ENCODE results near the gene CLNK.

DNA sequence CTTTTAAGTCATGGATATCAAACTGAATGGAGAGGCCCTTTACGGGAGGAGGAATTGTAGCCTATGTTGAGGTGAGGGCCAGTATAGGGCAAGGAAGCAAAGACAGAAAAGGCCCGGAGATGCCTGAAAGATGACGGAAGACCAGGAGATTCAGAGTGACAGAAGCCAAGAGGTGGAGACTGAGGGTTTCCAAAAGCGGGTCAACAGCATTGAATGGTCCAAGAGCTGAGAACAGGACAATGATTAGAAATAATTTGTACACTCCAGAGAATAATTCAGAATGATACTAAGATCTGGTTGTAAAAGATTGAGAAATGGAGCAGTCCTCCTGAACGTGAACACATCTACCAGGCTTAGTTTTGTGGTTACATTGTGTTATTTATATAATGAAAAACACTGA, 181.9 kb downstream of the CLNK start:
- TF ChIP-seq, protein P1, sequence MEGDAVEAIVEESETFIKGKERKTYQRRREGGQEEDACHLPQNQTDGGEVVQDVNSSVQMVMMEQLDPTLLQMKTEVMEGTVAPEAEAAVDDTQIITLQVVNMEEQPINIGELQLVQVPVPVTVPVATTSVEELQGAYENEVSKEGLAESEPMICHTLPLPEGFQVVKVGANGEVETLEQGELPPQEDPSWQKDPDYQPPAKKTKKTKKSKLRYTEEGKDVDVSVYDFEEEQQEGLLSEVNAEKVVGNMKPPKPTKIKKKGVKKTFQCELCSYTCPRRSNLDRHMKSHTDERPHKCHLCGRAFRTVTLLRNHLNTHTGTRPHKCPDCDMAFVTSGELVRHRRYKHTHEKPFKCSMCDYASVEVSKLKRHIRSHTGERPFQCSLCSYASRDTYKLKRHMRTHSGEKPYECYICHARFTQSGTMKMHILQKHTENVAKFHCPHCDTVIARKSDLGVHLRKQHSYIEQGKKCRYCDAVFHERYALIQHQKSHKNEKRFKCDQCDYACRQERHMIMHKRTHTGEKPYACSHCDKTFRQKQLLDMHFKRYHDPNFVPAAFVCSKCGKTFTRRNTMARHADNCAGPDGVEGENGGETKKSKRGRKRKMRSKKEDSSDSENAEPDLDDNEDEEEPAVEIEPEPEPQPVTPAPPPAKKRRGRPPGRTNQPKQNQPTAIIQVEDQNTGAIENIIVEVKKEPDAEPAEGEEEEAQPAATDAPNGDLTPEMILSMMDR (IDR thresholded peaks at IDR 0.05; ENCODE audit: control extremely low read depth in 1 of 3, insufficient read depth in 1 of 3, low read depth in 1 of 3, low read length in 3 of 3) = no peak
- TF ChIP-seq MAX (IDR thresholded peaks at IDR 0.05) = no peak
- no peak for TF ChIP-seq TAF1 (IDR thresholded peaks at IDR 0.05; ENCODE audit: low read depth, low read length)
- no peak for TF ChIP-seq MAFK (IDR thresholded peaks at IDR 0.05; ENCODE audit: low read depth, low read length)
- no peak for TF ChIP-seq EP300 (IDR thresholded peaks at IDR 0.05; ENCODE audit: borderline replicate concordance in 1 of 2, low read depth in 2 of 2, low read length in 2 of 2)
- TF ChIP-seq RAD21 (IDR thresholded peaks at IDR 0.05 in 1 of 2, conservative IDR thresholded peaks at IDR 0.05 in 1 of 2; ENCODE audit: low read depth in 2 of 2, low read length in 2 of 2) = no peak
- no peak for TF ChIP-seq SP1 (IDR thresholded peaks at IDR 0.05; ENCODE audit: low read depth, low read length)
- no peak for TF ChIP-seq ATF3 (IDR thresholded peaks at IDR 0.05; ENCODE audit: insufficient read depth, low read depth, low read length)
- no peak for TF ChIP-seq BRCA1 (IDR thresholded peaks at IDR 0.05; ENCODE audit: low read depth, low read length)
- no peak for TF ChIP-seq JUN (IDR thresholded peaks at IDR 0.05; ENCODE audit: low read depth, low read length)
- no peak for TF ChIP-seq NANOG (IDR thresholded peaks at IDR 0.05; ENCODE audit: insufficient read depth, low read depth, low read length, poor library complexity, severe bottlenecking)
- no peak for TF ChIP-seq CHD2 (IDR thresholded peaks at IDR 0.05; ENCODE audit: low read length)
- no peak for TF ChIP-seq HDAC2 (IDR thresholded peaks at IDR 0.05; ENCODE audit: borderline replicate concordance in 1 of 2, low read depth in 2 of 2, low read length in 2 of 2)
- TF ChIP-seq GABPA (IDR thresholded peaks at IDR 0.05; ENCODE audit: borderline replicate concordance, insufficient read depth, low read length) = no peak
